Activated CD8-positive, alpha-beta T cell treated with anti-CD3 and anti-CD28 coated beads for 36 hours (primary cell): ENCODE data around the gene RAD51B. TPM values are rescaled to one million over a fixed set of nuclear protein-coding genes. Genes with fewer than 3 reads are reported as not detected.

Experiments used
- ATAC-seq: fragments of 200-7000 bp; cut with Tn5 transposase; one replicate; pipeline ENCODE4 v1.10.0; 2021; ENCODE audit warnings: mild to moderate bottlenecking, moderate library complexity
- CTCF ChIA-PET: fragments of 350-600 bp; sonication (Branson Sonifier 250); formaldehyde crosslinking; loops from one replicate; lab custom pipeline; 2021; ENCODE audit warnings: antibody characterized with exemption; lab: Charles Lee
- POLR2A ChIA-PET: fragments of 350-600 bp; sonication (Branson Sonifier 250); formaldehyde crosslinking; loops from one replicate; lab custom pipeline; 2021; ENCODE audit warnings: antibody characterized with exemption; lab: Charles Lee
- DNase-seq: peaks from one replicate; pipeline ENCODE4 v3.0.0-alpha.2; 2020
- H3K27ac Mint-ChIP-seq: one replicate; pipeline ENCODE4 v1.8.0; 2021; ENCODE audit warnings: mild to moderate bottlenecking, mixed read lengths
- H3K27me3 Mint-ChIP-seq: one replicate; pipeline ENCODE4 v1.8.0; 2021; ENCODE audit warnings: mixed read lengths
- H3K36me3 Mint-ChIP-seq: one replicate; pipeline ENCODE4 v1.8.0; 2021; ENCODE audit warnings: low read depth, mixed read lengths
- H3K4me1 Mint-ChIP-seq: one replicate; pipeline ENCODE4 v1.8.0; 2021; ENCODE audit warnings: low read depth, mixed read lengths
- H3K4me3 Mint-ChIP-seq: one replicate; pipeline ENCODE4 v1.8.0; 2021; ENCODE audit warnings: mild to moderate bottlenecking, moderate library complexity, mixed read lengths
- H3K9me3 Mint-ChIP-seq: one replicate; pipeline ENCODE4 v1.8.0; 2021; ENCODE audit warnings: mixed read lengths
- CTCF ChIP-seq: fragments of 200-600 bp; IDR thresholded peaks from one replicate; pipeline ENCODE4 v1.8.0; 2022; ENCODE audit warnings: antibody characterized with exemption, mild to moderate bottlenecking
- intact Hi-C: fragments of 100-400 bp; cut with micrococcal nuclease; formaldehyde crosslinking; loops from one replicate; pipeline ENCODE4 v1.10.0; 2022
- total RNA-seq, 2 experiments: library from RNA; stranded (reverse); gene quantifications; one replicate each; pipeline ENCODE4 v1.2.3, GENCODE V29; 2021

Gene RAD51B
- total RNA-seq, 2 experiments from 2014 or later, result 38.2 to 40.6 TPM

DNA sequence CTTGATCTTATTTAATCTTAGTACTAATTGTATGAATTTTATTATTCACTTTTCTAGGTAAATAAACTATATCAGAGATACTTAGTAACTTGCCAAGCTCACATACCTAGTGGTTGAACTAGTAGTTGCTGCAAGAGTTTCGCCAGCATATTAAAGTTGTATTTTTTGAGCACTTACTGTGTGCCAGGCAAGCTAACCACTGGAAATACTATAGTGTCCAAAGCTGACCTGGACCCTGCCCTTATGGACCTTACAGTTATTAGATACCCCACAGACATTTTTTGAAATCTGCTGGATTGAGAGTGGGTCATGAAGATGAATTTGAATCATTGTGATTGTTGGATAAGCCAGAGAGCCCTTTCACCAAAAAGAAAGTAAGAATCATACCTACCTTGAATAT is 125.0 kb downstream of the RAD51B start:
- no peak for DNase-seq
- CTCF ChIA-PET, result interaction anchor here (0.6 to 2.8 kb wide), 24 partner anchors 9 to 900 kb away, joined by 3 to 23 read pairs (median 3); no protein-coding TSS in a partner anchor
- no peak for TF ChIP-seq CTCF
- ATAC-seq, result no peak
- H3K27ac Mint-ChIP-seq, result no peak overlapping the region
- intact Hi-C loops, result loop anchor here (10.0 kb wide), 1 partner anchor 300 kb away; no protein-coding TSS in a partner anchor
- H3K9me3 Mint-ChIP-seq, result no peaks in the 10 kb centered on the region
- H3K4me1 Mint-ChIP-seq, result peaks cover 2% of the 10 kb centered on the region
- no peak overlapping the region for H3K4me3 Mint-ChIP-seq
- no peaks in the 10 kb centered on the region for H3K27me3 Mint-ChIP-seq
- no peaks in the 10 kb centered on the region for H3K36me3 Mint-ChIP-seq
- POLR2A ChIA-PET, result no interaction called here

DNA sequence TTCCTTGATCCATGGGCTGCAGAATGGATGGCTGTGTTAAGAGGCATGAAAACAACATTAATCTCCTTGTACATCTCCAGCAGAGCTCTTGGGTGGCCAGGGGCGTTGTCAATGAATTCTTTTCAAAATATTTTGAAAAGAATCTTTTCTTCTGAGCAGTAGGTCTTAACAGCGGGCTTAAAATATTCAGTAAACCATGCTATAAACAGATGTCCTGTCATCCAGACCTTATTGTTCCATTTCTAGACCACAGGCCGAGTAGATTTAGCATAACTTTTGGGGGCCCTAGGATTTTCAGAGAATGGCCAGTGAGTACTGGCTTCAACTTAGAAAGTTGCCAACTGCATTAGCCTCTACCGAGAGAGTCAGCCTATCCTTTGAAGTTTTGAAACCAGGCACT is 130.2 kb downstream of the RAD51B start:
- intact Hi-C loops, result loop anchor here (10.0 kb wide), 1 partner anchor 295 kb away; no protein-coding TSS in a partner anchor
- Mint-ChIP-seq H3K36me3 (no peaks in the 10 kb centered on the region), H3K27ac (no peak overlapping the region), H3K27me3 (no peaks in the 10 kb centered on the region), H3K4me3 (no peak overlapping the region), H3K4me1 (peaks cover under 1% of the 10 kb centered on the region), H3K9me3 (no peaks in the 10 kb centered on the region)
- DNase-seq (no peak), ATAC-seq (no peak)
- POLR2A ChIA-PET, result interaction anchor here (0.6 kb wide), 1 partner anchor 139 kb away, joined by 3 read pairs; no protein-coding TSS in a partner anchor
- CTCF ChIA-PET, result no interaction called here
- no peak for TF ChIP-seq CTCF

DNA sequence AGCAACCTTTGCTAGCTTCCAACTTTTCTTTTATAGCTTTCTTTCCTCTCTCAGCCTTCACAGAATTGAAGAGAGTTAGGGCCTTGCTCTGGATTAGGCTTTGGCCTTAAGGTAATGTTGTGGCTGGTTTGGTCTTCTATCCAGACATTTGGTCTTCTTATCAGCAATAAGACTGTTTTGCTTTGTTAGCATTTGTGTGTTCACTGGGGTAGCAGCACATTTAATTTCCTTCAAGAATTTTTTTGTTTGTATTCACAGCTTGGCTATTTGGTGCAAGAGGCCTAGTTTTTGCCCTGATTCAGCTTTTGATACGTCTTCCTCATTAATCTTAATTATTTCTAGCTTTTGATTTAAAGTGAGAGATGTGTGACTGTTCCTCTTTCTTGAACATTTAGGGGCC is 130.8 kb downstream of the RAD51B start:
- Mint-ChIP-seq H3K27ac (no peak overlapping the region), H3K4me3 (no peak overlapping the region), H3K27me3 (no peaks in the 10 kb centered on the region), H3K4me1 (no peaks in the 10 kb centered on the region), H3K36me3 (no peaks in the 10 kb centered on the region), H3K9me3 (no peaks in the 10 kb centered on the region)
- POLR2A ChIA-PET, result interaction anchor here (0.6 kb wide), 1 partner anchor 139 kb away, joined by 3 read pairs; no protein-coding TSS in a partner anchor
- CTCF ChIA-PET, result no interaction called here
- intact Hi-C loops, result no loop called here
- no peak for TF ChIP-seq CTCF
- DNase-seq (no peak), ATAC-seq (no peak)

GRCh38 chr14:67951529-67952135 is 132.1 kb downstream of the RAD51B start:
- TF ChIP-seq CTCF, result no peak
- Mint-ChIP-seq H3K4me3 (no peak overlapping the region), H3K27ac (no peak overlapping the region), H3K9me3 (no peaks in the 10 kb centered on the region), H3K36me3 (no peaks in the 10 kb centered on the region), H3K27me3 (no peaks in the 10 kb centered on the region), H3K4me1 (no peaks in the 10 kb centered on the region)
- ChIA-PET POLR2A (no interaction called here), CTCF (no interaction called here)
- no peak for ATAC-seq
- DNase-seq, result no peak
- intact Hi-C loops, result no loop called here

DNA sequence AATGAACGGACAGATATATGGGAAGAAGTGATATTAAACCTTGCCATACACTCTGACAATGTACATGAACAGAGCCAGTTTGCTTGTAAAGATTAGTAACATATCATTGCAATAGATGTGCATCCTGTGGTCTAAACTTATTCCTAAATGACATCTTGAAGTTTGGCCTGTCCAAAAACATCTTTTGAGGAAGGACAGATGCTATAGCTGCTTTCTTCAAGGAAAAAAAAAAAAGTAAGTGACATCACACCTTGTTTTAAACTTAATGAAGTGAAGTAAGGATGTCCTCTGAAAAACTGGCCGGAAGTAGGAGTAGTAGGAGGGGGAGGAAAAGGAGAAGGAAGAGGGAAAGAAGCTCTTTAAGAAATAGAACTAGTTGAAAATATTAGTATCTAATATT is 132.8 kb downstream of the RAD51B start:
- ATAC-seq, result no peak
- H3K27ac Mint-ChIP-seq, result no peak overlapping the region
- DNase-seq, result no peak
- POLR2A ChIA-PET, result interaction anchor here (0.6 kb wide), 1 partner anchor 371 kb away, joined by 3 read pairs; no protein-coding TSS in a partner anchor
- no peak for TF ChIP-seq CTCF
- H3K27me3 Mint-ChIP-seq, result no peaks in the 10 kb centered on the region
- intact Hi-C loops, result no loop called here
- no peaks in the 10 kb centered on the region for H3K4me1 Mint-ChIP-seq
- H3K36me3 Mint-ChIP-seq, result peaks cover 2% of the 10 kb centered on the region
- no peak overlapping the region for H3K4me3 Mint-ChIP-seq
- H3K9me3 Mint-ChIP-seq, result no peaks in the 10 kb centered on the region
- CTCF ChIA-PET, result interaction anchor here (0.8 kb wide), 1 partner anchor 864 kb away, joined by 3 read pairs; no protein-coding TSS in a partner anchor
